Osteocyte (in vitro differentiated cells): ENCODE data around the gene BLTP2. TPM values are rescaled to one million over a fixed set of nuclear protein-coding genes. Genes with fewer than 3 reads are reported as not detected.

ENCODE experiments used
- DNase-seq: peaks from one replicate; pipeline ENCODE4 v3.0.0; 2021; ENCODE audit warnings: mixed read lengths; ENCODE audit not compliant: unreplicated experiment; ENCODE audit errors: extremely low spot score
- H3K27ac Mint-ChIP-seq: one replicate; pipeline ENCODE4 v1.8.0; 2021; ENCODE audit warnings: mild to moderate bottlenecking, mixed read lengths; ENCODE audit not compliant: unreplicated experiment
- H3K27me3 Mint-ChIP-seq: one replicate; pipeline ENCODE4 v1.8.0; 2021; ENCODE audit warnings: mixed read lengths; ENCODE audit not compliant: unreplicated experiment
- H3K36me3 Mint-ChIP-seq: one replicate; pipeline ENCODE4 v1.8.0; 2021; ENCODE audit warnings: mixed read lengths; ENCODE audit not compliant: unreplicated experiment
- H3K4me1 Mint-ChIP-seq: one replicate; pipeline ENCODE4 v1.8.0; 2021; ENCODE audit warnings: mixed read lengths; ENCODE audit not compliant: unreplicated experiment
- H3K4me3 Mint-ChIP-seq: one replicate; pipeline ENCODE4 v1.8.0; 2021; ENCODE audit warnings: mild to moderate bottlenecking, moderate library complexity, mixed read lengths; ENCODE audit not compliant: unreplicated experiment
- H3K9me3 Mint-ChIP-seq: one replicate; pipeline ENCODE4 v1.8.0; 2021; ENCODE audit warnings: mixed read lengths; ENCODE audit not compliant: unreplicated experiment
- CTCF ChIP-seq: fragments of 200-600 bp; sonication (generic); IDR thresholded peaks from 2 replicates; pipeline ENCODE4 v1.5.0; 2021; ENCODE audit warnings: antibody characterized with exemption, mild to moderate bottlenecking, moderate library complexity
- total RNA-seq: library from RNA; stranded (reverse); gene quantifications from 2 replicates; pipeline ENCODE4 v1.2.1, GENCODE V29; 2021

BLTP2 gene
- total RNA-seq, 1 donor from 2014 or later = 159 TPM

- Mint-ChIP-seq H3K36me3 (peaks cover 67% of the 10 kb centered on the region), H3K27me3 (no peaks in the 10 kb centered on the region), H3K9me3 (no peaks in the 10 kb centered on the region), H3K4me3 (no peak overlapping the region), H3K4me1 (no peaks in the 10 kb centered on the region), H3K27ac (no peak overlapping the region)
- no peak for TF ChIP-seq CTCF
- no peak for DNase-seq
These were observed 40.4 kb upstream of the BLTP2 start for GRCh38 chr17:28685366-28685765.

GRCh38 chr17:28684963-28685362 is 40.0 kb upstream of the BLTP2 start:
- no peak overlapping the region for H3K4me3 Mint-ChIP-seq

GRCh38 chr17:28682655-28683054 is 37.7 kb upstream of the BLTP2 start:
- H3K27ac Mint-ChIP-seq = no peak overlapping the region
- no peaks in the 10 kb centered on the region for H3K27me3 Mint-ChIP-seq
- no peak for TF ChIP-seq CTCF
- no peaks in the 10 kb centered on the region for H3K4me1 Mint-ChIP-seq
- H3K4me3 Mint-ChIP-seq = no peak overlapping the region
- H3K9me3 Mint-ChIP-seq = no peaks in the 10 kb centered on the region
- DNase-seq = no peak
- peaks cover 54% of the 10 kb centered on the region for H3K36me3 Mint-ChIP-seq

More at GRCh38 chr17:28684963-28685362, 40.0 kb upstream of the BLTP2 start:
- no peaks in the 10 kb centered on the region for H3K27me3 Mint-ChIP-seq
- peaks cover 65% of the 10 kb centered on the region for H3K36me3 Mint-ChIP-seq
- no peak for DNase-seq
- H3K4me1 Mint-ChIP-seq = no peaks in the 10 kb centered on the region
- TF ChIP-seq CTCF = no peak
- no peaks in the 10 kb centered on the region for H3K9me3 Mint-ChIP-seq
- no peak overlapping the region for H3K27ac Mint-ChIP-seq

GRCh38 chr17:28675980-28676379 is 31.0 kb upstream of the BLTP2 start:
- Mint-ChIP-seq H3K9me3 (no peaks in the 10 kb centered on the region), H3K4me3 (no peak overlapping the region), H3K36me3 (peaks cover 61% of the 10 kb centered on the region), H3K27me3 (no peaks in the 10 kb centered on the region), H3K4me1 (no peaks in the 10 kb centered on the region), H3K27ac (no peak overlapping the region)
- DNase-seq = no peak
- peak; percentile 15 for TF ChIP-seq CTCF

- Mint-ChIP-seq H3K36me3 (peaks cover 64% of the 10 kb centered on the region), H3K9me3 (no peaks in the 10 kb centered on the region), H3K27me3 (no peaks in the 10 kb centered on the region), H3K4me1 (no peaks in the 10 kb centered on the region), H3K4me3 (no peak overlapping the region), H3K27ac (no peak overlapping the region)
- no peak for TF ChIP-seq CTCF
- no peak for DNase-seq
These were observed 30.5 kb upstream of the BLTP2 start for GRCh38 chr17:28675490-28675889.
